Activated CD4-positive, CD25-positive, alpha-beta regulatory T cell treated with anti-CD3 and anti-CD28 coated beads, Interleukin-2, amount 50 U/mL, for 24 hours (primary cell): ENCODE results near the gene CCDC88B.

Experiments used
- ATAC-seq, 2 donors: fragments of 150-1000 bp; cut with Tn5 transposase; one replicate each; pipeline ENCODE4 v1.10.0; 2021; ENCODE audit warnings: mild to moderate bottlenecking in 1 of 2, moderate library complexity in 1 of 2

The CCDC88B gene

DNA sequence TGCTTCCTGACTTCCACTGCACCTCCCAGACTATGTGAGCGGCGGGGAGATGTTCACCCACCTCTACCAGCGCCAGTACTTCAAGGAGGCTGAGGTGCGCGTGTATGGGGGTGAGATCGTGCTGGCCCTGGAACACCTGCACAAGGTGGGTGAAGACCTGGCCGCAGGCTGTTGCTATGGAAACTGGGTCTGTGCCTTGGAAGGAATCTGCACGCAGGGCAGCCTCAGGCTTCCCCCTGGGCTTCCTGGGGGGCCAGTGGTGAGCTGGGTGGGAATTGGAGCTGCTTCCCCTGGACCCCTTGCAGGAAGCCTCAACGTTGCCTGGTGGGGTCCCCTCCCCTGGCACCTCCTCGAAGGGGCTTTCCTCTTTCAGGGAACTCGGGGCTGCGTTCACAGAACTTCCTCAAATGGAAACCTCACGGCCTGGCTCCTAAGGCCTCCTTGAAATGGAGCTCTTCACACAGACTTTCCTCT is 20.5 kb downstream of the CCDC88B start:
- ATAC-seq, result no peak

GRCh38 chr11:64361659-64362058 is 21.7 kb downstream of the CCDC88B start:
- no peak for ATAC-seq

DNA sequence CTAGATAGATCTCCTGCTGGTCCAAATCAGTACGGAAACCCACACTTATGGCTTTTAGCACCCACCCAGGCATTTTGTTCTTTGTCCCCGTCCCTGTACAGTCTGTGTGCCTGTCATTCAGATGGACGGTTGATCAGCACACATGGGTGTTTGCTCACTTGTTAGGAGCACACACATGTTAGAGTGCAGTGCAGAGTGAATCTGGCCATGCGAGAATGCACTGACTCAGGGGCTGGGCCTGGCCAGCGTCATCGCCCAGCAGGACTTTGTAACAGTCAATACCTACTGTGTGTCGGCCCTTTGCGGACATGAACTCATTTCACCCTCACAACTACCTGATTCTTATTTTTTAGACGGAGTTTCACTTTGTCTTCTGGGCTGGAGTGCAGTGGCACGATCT is 22.3 kb downstream of the CCDC88B start:
- ATAC-seq, result no peak

DNA sequence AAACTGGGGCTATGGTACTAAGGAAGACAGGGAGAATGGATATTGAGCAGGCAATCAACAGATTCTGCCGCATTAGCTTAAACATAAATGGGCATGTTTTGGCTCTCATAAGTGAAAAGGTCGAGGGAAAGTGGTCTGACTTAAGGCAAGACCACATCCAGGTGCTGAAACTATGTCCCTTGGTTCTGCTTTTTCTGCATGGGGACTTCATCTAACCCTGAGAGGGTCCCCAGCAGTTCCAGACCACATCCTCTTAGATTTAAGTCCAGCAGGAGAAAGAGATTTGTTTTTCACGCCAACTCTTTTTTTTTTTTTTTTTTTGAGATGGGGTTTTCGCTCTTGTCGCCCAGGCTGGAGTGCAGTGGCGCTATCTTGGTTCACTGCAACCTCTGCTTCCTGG is 24.4 kb downstream of the CCDC88B start:
- no peak for ATAC-seq

DNA sequence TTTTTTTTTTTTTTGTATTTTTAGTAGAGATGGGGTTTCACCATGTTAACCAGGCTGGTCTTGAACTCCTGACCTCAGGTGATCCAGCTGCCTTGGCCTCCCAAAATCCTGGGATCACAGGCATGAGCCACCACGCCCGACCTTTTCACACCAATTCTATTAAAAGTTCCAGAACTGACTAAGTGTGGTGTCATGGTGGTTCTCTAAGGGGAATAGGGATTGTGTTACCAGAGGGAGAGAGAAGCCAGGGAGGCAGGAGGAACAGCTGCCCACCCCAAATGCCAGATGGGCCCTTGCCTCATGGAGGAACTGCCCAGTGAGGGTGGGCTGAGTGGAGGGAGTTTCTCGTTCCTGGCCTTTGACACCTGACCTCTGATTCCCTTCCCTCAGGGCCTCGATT is 24.9 kb downstream of the CCDC88B start:
- ATAC-seq, result no peak

GRCh38 chr11:64366751-64367150 is 26.7 kb downstream of the CCDC88B start:
- ATAC-seq, result no peak

- no peak for ATAC-seq
Measured at GRCh38 chr11:64367931-64368672, 28.1 kb downstream of the CCDC88B start.

- ATAC-seq, result no peak
Measured at GRCh38 chr11:64368673-64369074, 28.7 kb downstream of the CCDC88B start.

DNA sequence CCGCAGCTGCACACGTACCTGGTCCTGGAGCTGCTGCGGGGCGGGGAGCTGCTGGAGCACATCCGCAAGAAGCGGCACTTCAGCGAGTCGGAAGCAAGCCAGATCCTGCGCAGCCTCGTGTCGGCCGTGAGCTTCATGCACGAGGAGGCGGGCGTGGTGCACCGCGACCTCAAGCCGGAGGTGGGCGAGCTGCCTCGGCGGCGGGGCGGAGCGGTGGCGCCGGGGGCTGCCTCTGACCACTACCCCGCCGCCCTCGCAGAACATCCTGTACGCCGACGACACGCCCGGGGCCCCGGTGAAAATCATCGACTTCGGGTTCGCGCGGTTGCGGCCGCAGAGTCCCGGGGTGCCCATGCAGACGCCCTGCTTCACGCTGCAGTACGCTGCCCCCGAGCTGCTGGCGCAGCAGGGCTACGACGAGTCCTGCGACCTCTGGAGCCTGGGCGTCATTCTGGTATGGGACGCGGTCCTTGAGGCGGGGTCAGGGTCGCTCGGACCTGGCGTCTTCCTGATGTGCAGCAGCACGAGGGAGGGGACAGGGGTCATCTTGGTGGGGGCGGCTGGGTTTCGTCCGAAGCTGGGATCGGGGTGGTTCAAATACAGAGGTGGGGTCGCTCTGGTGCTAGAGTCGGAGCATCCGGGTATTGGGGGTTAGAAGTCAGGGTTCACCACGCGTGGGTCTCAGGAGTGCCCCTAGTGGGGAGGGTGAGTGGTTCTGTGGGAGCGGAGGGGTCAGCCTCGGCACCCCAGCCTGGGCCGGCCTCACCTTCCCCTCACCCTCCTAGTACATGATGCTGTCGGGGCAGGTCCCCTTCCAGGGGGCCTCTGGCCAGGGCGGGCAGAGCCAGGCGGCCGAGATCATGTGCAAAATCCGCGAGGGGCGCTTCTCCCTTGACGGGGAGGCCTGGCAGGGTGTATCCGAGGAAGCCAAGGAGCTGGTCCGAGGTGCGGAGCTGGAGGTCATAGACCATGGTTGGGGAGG is 29.7 kb downstream of the CCDC88B start:
- no peak for ATAC-seq

GRCh38 chr11:64371201-64371600 is 31.2 kb downstream of the CCDC88B start:
- ATAC-seq, result no peak

DNA sequence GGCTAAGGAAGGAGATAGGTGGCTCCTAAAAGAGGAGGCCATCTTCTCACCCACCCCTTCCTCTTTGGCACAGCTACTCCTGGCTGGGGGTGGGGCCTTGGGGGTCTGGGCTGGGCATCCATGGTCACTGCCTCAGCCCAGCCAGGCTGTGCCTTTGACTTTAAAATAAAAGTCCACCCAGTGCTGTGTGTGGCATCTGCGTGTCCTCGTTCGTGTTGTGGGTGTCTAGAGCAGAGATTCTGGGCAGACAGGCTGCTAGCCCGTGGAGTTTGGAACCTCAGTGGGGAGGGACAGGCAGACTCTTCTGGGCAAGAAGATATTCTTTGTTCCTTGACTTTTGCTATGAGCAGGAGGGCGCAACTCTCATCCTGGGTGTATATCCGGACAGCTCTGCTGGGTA is 32.0 kb downstream of the CCDC88B start:
- no peak for ATAC-seq

- ATAC-seq, result peak; percentile 21 to 45
Measured at GRCh38 chr11:64372802-64373597, 33.0 kb downstream of the CCDC88B start.

- no peak for ATAC-seq
Measured at GRCh38 chr11:64373598-64373974, 33.6 kb downstream of the CCDC88B start.

- no peak for ATAC-seq
Measured at GRCh38 chr11:64376071-64376470, 36.1 kb downstream of the CCDC88B start.

DNA sequence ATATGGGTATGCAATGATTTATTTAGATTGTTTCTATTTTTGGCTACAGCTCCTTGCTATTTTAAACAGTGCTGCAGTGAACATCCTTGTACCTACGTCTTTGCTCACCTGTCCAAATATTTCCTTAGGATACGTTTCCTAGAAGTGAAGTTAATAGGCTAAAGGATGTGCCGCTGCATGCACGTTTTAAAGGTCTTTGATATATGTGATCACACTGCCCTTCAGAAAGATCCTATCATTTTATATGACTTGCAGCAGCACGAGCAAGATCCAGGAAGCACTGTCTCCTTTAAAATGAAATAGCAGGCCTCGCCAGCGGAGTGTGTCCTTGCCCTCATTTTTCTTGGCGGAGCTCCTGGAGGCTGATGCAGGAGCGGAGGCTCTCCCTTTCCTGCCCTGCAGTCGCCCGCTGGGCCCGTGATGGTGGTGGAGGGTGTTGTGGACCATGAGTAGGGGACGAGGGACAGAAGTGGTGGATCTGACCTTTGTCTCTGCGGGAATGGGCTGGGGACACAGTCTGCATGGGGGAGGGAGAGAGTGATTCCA is 38.4 kb downstream of the CCDC88B start:
- ATAC-seq, result no peak

GRCh38 chr11:64379160-64379559 is 39.2 kb downstream of the CCDC88B start:
- no peak for ATAC-seq

- ATAC-seq, result no peak
Measured at GRCh38 chr11:64379817-64380709, 40.1 kb downstream of the CCDC88B start.

DNA sequence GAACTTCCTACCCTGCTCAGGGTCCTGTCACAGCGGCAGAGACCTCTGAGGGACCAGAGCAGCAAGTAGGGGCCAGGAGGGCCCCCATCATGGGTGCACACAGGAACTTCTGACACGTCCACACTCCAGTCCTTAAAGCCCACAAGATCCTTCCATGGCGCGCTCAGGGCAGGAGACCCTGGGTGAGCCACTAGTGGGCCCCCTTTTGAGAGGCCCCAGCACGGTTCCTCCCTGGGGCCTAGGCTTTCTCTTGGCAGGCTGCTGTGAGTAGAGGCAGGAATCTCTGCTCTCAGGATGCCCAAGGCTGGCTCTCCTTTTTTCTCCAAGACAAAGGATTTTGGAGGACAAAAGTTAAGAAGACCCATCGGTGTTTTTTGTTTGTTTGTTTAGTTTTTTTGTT is 41.3 kb downstream of the CCDC88B start:
- no peak for ATAC-seq

- no peak for ATAC-seq
Measured at GRCh38 chr11:64382047-64382446, 42.0 kb downstream of the CCDC88B start.

- ATAC-seq, result no peak
Measured at GRCh38 chr11:64382586-64382985, 42.6 kb downstream of the CCDC88B start.

DNA sequence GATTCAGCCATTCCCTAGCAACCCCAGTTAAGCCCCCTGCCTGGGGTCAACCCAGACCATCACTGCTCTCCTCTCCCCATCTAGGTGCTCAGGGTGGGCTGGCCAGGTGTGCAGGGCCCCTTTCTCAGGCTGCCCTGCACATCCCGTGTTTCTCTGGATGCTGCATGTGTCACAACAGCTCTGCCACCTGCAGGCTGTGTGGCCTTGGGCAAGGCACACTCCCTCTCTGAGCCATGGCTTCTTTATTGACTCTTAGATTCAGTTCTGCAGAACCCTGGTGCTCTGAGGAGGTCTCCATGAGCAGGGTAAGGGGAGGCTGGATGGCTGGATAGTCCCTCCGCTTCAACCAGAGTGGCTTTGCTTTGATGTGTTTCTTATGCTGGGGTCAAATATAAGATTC is 43.6 kb downstream of the CCDC88B start:
- no peak for ATAC-seq
